K562 (cell line): ENCODE results near the gene WSCD1. TPM values are rescaled to one million over a fixed set of nuclear protein-coding genes. Genes with fewer than 3 reads are reported as not detected.

Source experiments
- ATAC-seq: fragments of 200-7000 bp; cut with Tn5 transposase; 3 replicates; pipeline ENCODE4 v1.9.1; 2020; ENCODE audit warnings: moderate library complexity
- BruUV-seq: library from RNA; stranded (reverse); fragments of 400-500 nt; replicated peaks from 2 replicates; lab custom pipeline; 2021; lab: Mats Ljungman, UMichigan
- CTCF ChIA-PET: fragments of 300-600 bp; formaldehyde crosslinking; extraction: SDS; loops from one replicate; lab custom pipeline; 2021; ENCODE audit warnings: low intra/inter-chr PET ratio; lab: Yijun Ruan, JAX
- POLR2A ChIA-PET: fragments of 300-600, 350-650 bp; sonication (Branson Sonifier 250); formaldehyde crosslinking; extraction: SDS; loops from one replicate; lab custom pipeline; 2021; ENCODE audit warnings: antibody characterized with exemption, inconsistent platforms; lab: Yijun Ruan, JAX
- DNase-seq, 4 experiments: peaks; one replicate each; pipeline versions ENCODE4 v3.0.0 to v3.0.0-alpha.2; 2011 to 2018; ENCODE audit warnings: low spot score in 3 of 4, mixed read lengths in 3 of 4; ENCODE audit errors: extremely low read depth in 1 of 4
- FAIRE-seq: peaks from 2 replicates; lab custom pipeline; 2011; peaks lifted over from hg19 to GRCh38; lab: Jason Lieb, UNC
- H2AFZ ChIP-seq: 2 replicates; pipeline ENCODE4 v1.6.0; 2011; ENCODE audit warnings: low read depth, low read length, control low read depth, inconsistent platforms
- H3K27ac ChIP-seq: fragments of 200-600 bp; 3 replicates; pipeline ENCODE4 v1.8.0; 2011; ENCODE audit warnings: low read depth, mild to moderate bottlenecking, control low read depth, inconsistent platforms, low read length, moderate library complexity, mixed read lengths; ENCODE audit errors: extremely low read depth
- H3K27me3 ChIP-seq, 2 experiments: fragments of 300-600 bp in 1 of 2; 2 replicates in 1 of 2; 3 replicates in 1 of 2; pipeline versions ENCODE4 v1.6.0 to v1.8.0; 2011; ENCODE audit warnings: inconsistent platforms in 2 of 2, low read length in 2 of 2, mild to moderate bottlenecking in 1 of 2, mixed read lengths in 1 of 2, moderate library complexity in 1 of 2; ENCODE audit not compliant: control insufficient read depth in 2 of 2, insufficient read depth in 2 of 2
- H3K36me3 ChIP-seq: fragments of 300-600 bp; 3 replicates; pipeline ENCODE4 v1.8.0; 2011; ENCODE audit warnings: mild to moderate bottlenecking, low read length, inconsistent platforms; ENCODE audit not compliant: control insufficient read depth, insufficient read depth
- H3K4me1 ChIP-seq, 2 experiments: fragments of 200-600 bp in 1 of 2; replicated peaks in 1 of 2; 2 replicates in 1 of 2; 3 replicates in 1 of 2; pipeline versions ENCODE4 v1.5.1 to v1.8.0; 2011; ENCODE audit warnings: inconsistent platforms in 2 of 2, low read length in 2 of 2, mild to moderate bottlenecking in 1 of 2, mixed read lengths in 1 of 2, moderate library complexity in 1 of 2; ENCODE audit not compliant: control insufficient read depth in 2 of 2, insufficient read depth in 2 of 2
- H3K4me2 ChIP-seq: 2 replicates; pipeline ENCODE4 v1.6.1; 2011; ENCODE audit warnings: low read length, control low read depth, inconsistent platforms, mixed read lengths; ENCODE audit not compliant: insufficient read depth
- H3K4me3 ChIP-seq: fragments of 200-600 bp; sonication (generic), shearing (Covaris generic); 2 replicates; pipeline ENCODE4 v1.5.1; 2016; ENCODE audit warnings: control low read depth, inconsistent platforms
- H3K79me2 ChIP-seq: fragments of 200-600 bp; 3 replicates; pipeline ENCODE4 v1.8.0; 2011; ENCODE audit warnings: low read length, inconsistent platforms; ENCODE audit not compliant: control insufficient read depth, insufficient read depth
- H3K9ac ChIP-seq, 2 experiments: 2 replicates each; pipeline versions ENCODE4 v1.6.0 to v1.6.1; 2011; ENCODE audit warnings: low read depth in 2 of 2, low read length in 2 of 2, control low read depth in 1 of 2, inconsistent platforms in 1 of 2, mild to moderate bottlenecking in 1 of 2, mixed read lengths in 1 of 2; ENCODE audit not compliant: insufficient read depth in 1 of 2
- H3K9me1 ChIP-seq: one replicate; pipeline ENCODE4 v1.6.0; 2011; ENCODE audit warnings: inconsistent platforms, mild to moderate bottlenecking, low read length, moderate library complexity; ENCODE audit not compliant: control insufficient read depth, insufficient read depth
- H3K9me3 ChIP-seq: replicated peaks from 2 replicates; pipeline ENCODE4 v1.5.1; 2011; ENCODE audit warnings: low read depth, low read length, inconsistent platforms; ENCODE audit not compliant: control insufficient read depth, insufficient read depth
- H4K20me1 ChIP-seq: replicated peaks from 2 replicates; pipeline ENCODE4 v1.6.1; 2011; ENCODE audit warnings: low read length, inconsistent platforms, mixed read lengths; ENCODE audit not compliant: control insufficient read depth, insufficient read depth
- CEBPG ChIP-seq, 3 experiments: fragments of 200-800 bp in 1 of 3; sonication (Bioruptor generic) in 1 of 3; sonication (generic) in 1 of 3; formaldehyde crosslinking in 1 of 3; IDR thresholded peaks in 2 of 3; conservative IDR thresholded peaks in 1 of 3; 2 replicates each; pipeline versions ENCODE4 v1.6.1 to v1.8.0; 2016 to 2022; ENCODE audit warnings: missing compliant biosample characterization in 2 of 3, missing genetic modification characterization in 2 of 3, mild to moderate bottlenecking in 1 of 3, missing genetic modification reagents in 1 of 3
- CUX1 ChIP-seq: fragments of 200-800 bp; sonication (Bioruptor generic); IDR thresholded peaks from 2 replicates; pipeline ENCODE4 v1.6.1; 2016; ENCODE audit warnings: missing genetic modification characterization, missing compliant biosample characterization
- DDX20 ChIP-seq: fragments of 450-650 bp; IDR thresholded peaks from 2 replicates; pipeline ENCODE4 v1.6.1; 2016; ENCODE audit warnings: missing genetic modification characterization, low read depth, mild to moderate bottlenecking, missing compliant biosample characterization, moderate library complexity
- FOXA3 ChIP-seq, 2 experiments: fragments of 450-650 bp in 1 of 2; sonication (generic) in 1 of 2; formaldehyde crosslinking; IDR thresholded peaks in 1 of 2; conservative IDR thresholded peaks in 1 of 2; 2 replicates each; pipeline versions ENCODE4 v1.4.0 to v1.8.0; 2020 to 2022; ENCODE audit warnings: mild to moderate bottlenecking in 2 of 2, missing genetic modification reagents in 1 of 2
- JUNB ChIP-seq: fragments of 450-650 bp; formaldehyde crosslinking; conservative IDR thresholded peaks from 2 replicates; pipeline ENCODE4 v1.4.0; 2020; ENCODE audit warnings: mild to moderate bottlenecking
- MYNN ChIP-seq, 2 experiments: sonication (generic); formaldehyde crosslinking in 1 of 2; IDR thresholded peaks; 2 replicates each; pipeline versions ENCODE4 v1.5.0 to v1.6.1; 2016 to 2020; ENCODE audit warnings: antibody characterized with exemption in 1 of 2, missing genetic modification reagents in 1 of 2
- ZBTB34 ChIP-seq: fragments of 250-450 bp; sonication (Bioruptor Pico); IDR thresholded peaks from 2 replicates; pipeline ENCODE4 v1.8.0; 2021; ENCODE audit warnings: mild to moderate bottlenecking, moderate library complexity
- ZFX ChIP-seq: sonication (generic); formaldehyde crosslinking; IDR thresholded peaks from 2 replicates; pipeline ENCODE4 v1.8.0; 2022; ENCODE audit warnings: mild to moderate bottlenecking, missing genetic modification reagents, moderate library complexity
- ZNF224 ChIP-seq: sonication (generic); formaldehyde crosslinking; IDR thresholded peaks from 2 replicates; pipeline ENCODE4 v1.8.0; 2022; ENCODE audit warnings: mild to moderate bottlenecking, missing genetic modification reagents
- ZNF436 ChIP-seq: fragments of 250-450, 450-650 bp; sonication (Bioruptor Pico); formaldehyde crosslinking; IDR thresholded peaks from 2 replicates; pipeline ENCODE4 v1.7.0; 2020; ENCODE audit warnings: mild to moderate bottlenecking
- WGBS: fragments of 100-300 bp; shearing (Covaris generic); methylation state at CpG from one replicate; pipeline ENCODE4 v1.1.6; 2016; ENCODE audit warnings: low coverage, mixed read lengths; ENCODE audit not compliant: insufficient coverage; ENCODE audit errors: missing lambda C conversion rate; 5-methylcytosine and 5-hydroxymethylcytosine counted together
- in situ Hi-C: fragments of 300-500 bp; cut with MboI; formaldehyde crosslinking; loops from 4 replicates; pipeline ENCODE4 v1.15.0; 2018; ENCODE audit warnings: inconsistent platforms, mixed read lengths
- intact Hi-C: fragments of 100-400 bp; cut with micrococcal nuclease; formaldehyde crosslinking; loops from 2 replicates; pipeline ENCODE4 v1.14.2; 2022
- polyA plus RNA-seq, 8 experiments: library from polyadenylated mRNA; depleted of rRNA in 4 of 8; stranded (reverse) in 5 of 8; unstranded in 3 of 8; fragments of >200 nt; fragmentation: Nextera tagmentation in 2 of 8; fragmentation: Illumina TruSeq in 1 of 8; extraction: Ambion mirVana in 2 of 8; extraction: Trizol in 1 of 8; gene quantifications; 2 replicates each; pipeline versions ENCODE4 v1.2.1 to v1.2.3, GENCODE V29; 2011 to 2014; ENCODE audit warnings: inconsistent platforms in 1 of 8, missing spikeins in 1 of 8
- total RNA-seq, 7 experiments: library from RNA; depleted of rRNA in 6 of 7; stranded (reverse); fragments of >200 nt in 6 of 7; fragmentation: Illumina TruSeq in 2 of 7; extraction: Trizol in 2 of 7; gene quantifications; 2 replicates each; pipeline versions ENCODE4 v1.2.1 to v1.2.3, GENCODE V29; 2011 to 2021; ENCODE audit warnings: low replicate concordance in 1 of 7

Gene WSCD1
- total and polyA plus RNA-seq, 9 of the 15 experiments (the other 6 are each of a cell fraction or from before 2014, with no cell fraction given): not detected

GRCh38 chr17:6052926-6053325 lies 17.3 kb upstream of the WSCD1 start (continued):
- TF ChIP-seq ZBTB34 (CRISPR knock-in tag) (no peak), JUNB (CRISPR knock-in tag) (no peak)

- H3K9me3 ChIP-seq: no peaks in the 10 kb centered on the region
- in situ Hi-C loops (no loop called here), intact Hi-C loops (no loop called here)
- H3K4me3 ChIP-seq: no peak overlapping the region
- no peak overlapping the region for H3K9ac ChIP-seq
- H3K27me3 ChIP-seq: no peaks in the 10 kb centered on the region
- DNase-seq (no peak), ATAC-seq (no peak), FAIRE-seq (no peak)
- BruUV-seq: no TSS peak
- H2AFZ ChIP-seq: no peak overlapping the region
- no peaks in the 10 kb centered on the region for H4K20me1 ChIP-seq
- 0% methylated on average over 3 of the region's 3 CpGs for WGBS
- POLR2A ChIA-PET: no interaction called here
- H3K79me2 ChIP-seq: no peaks in the 10 kb centered on the region
- no peaks in the 10 kb centered on the region for H3K4me1 ChIP-seq
- no peak overlapping the region for H3K4me2 ChIP-seq
- H3K27ac ChIP-seq: no peak overlapping the region
- no peaks in the 10 kb centered on the region for H3K36me3 ChIP-seq
- CTCF ChIA-PET: no interaction called here
- no peaks in the 10 kb centered on the region for H3K9me1 ChIP-seq
- TF ChIP-seq DDX20 (tag) (no peak), FOXA3 (CRISPR knock-in tag; conservative IDR thresholded peaks at IDR 0.05 in 1 of 2, IDR thresholded peaks at IDR 0.05 in 1 of 2) (no peak), ZNF436 (CRISPR knock-in tag) (no peak), ZBTB34 (CRISPR knock-in tag) (no peak), ZFX (no peak), MYNN (IDR thresholded peaks at IDR 0.05) (no peak), MYNN (CRISPR knock-in tag; IDR thresholded peaks at IDR 0.05) (no peak), CUX1 (CRISPR knock-in tag) (no peak), ZNF224 (no peak), CEBPG (CRISPR knock-in tag; IDR thresholded peaks at IDR 0.05) (no peak), CEBPG (tag; conservative IDR thresholded peaks at IDR 0.05 in 1 of 2, IDR thresholded peaks at IDR 0.05 in 1 of 2) (no peak)
Observed at GRCh38 chr17:6054372-6054771, 15.8 kb upstream of the WSCD1 start.
